Omental fat pad (tissue), 4 donors: ENCODE measurements around the gene AMN. TPM values are rescaled to one million over a fixed set of nuclear protein-coding genes. Genes with fewer than 3 reads are reported as not detected.

ENCODE experiments used
- ATAC-seq: fragments of 150-250 bp; one replicate; pipeline ENCODE4 v1.9.1; 2016; ENCODE audit warnings: mild to moderate bottlenecking, moderate library complexity; ENCODE audit not compliant: low FRiP score
- DNase-seq: peaks from one replicate; pipeline ENCODE4 v3.0.0-alpha.2; 2019; ENCODE audit warnings: low spot score
- CTCF ChIP-seq, 3 donors: fragments of 450-650 bp; IDR thresholded peaks; one replicate each; pipeline ENCODE4 v1.5.1; 2016 to 2017; ENCODE audit warnings: antibody characterized with exemption in 3 of 3, mild to moderate bottlenecking in 3 of 3, moderate library complexity in 2 of 3
- total RNA-seq, 4 donors: library from RNA; depleted of rRNA; stranded (reverse); fragments of >200 nt; gene quantifications; one replicate each; pipeline ENCODE4 v1.1.0, GENCODE V29; 2016

AMN gene
- total RNA-seq, 4 donors from 2014 or later: 0.72 to 2.7 (median 1.7) TPM

- TF ChIP-seq CTCF (IDR thresholded peaks at IDR 0.05): no peak
- DNase-seq (no peak), ATAC-seq (no peak)
Observed at GRCh38 chr14:102920273-102920997, 2.0 kb upstream of the AMN start.

- ATAC-seq (no peak), DNase-seq (no peak)
- TF ChIP-seq CTCF (IDR thresholded peaks at IDR 0.05): no peak
Observed at GRCh38 chr14:102920998-102921304, 1.5 kb upstream of the AMN start.

- no peak for ATAC-seq
- TF ChIP-seq CTCF (IDR thresholded peaks at IDR 0.05): no peak
- no peak for DNase-seq
Observed at GRCh38 chr14:102923201-102923924, 900 bp downstream of the AMN start.

DNA sequence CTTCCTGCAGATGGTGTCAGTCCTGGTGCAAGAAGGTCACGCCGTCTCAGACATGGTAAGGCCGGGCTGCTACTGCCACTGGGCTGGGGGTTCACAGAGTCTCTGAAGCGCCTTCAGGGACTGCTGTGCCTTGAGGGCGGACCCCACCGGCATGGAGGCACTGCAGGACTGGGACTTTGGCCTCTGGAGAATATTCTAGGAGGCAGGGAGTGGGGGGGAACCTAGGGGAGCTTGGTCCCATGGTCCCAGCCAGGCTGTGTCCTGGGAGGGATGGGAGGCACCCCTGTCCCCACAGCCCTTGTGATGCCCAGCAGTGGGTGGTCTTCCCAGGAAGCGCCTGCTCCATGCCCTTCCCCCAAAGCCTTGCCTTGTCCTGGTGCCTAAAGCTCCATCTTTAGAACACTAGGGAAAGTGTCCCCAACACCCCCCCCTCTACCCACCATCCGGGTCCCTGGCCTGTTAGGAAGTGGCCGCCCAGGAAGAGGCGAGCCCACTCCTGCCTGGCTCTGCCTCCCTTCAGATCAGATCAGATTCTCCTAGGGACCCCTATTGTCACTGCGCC lies 1.5 kb downstream of the AMN start:
- DNase-seq (no peak), ATAC-seq (no peak)
- no peak for TF ChIP-seq CTCF (IDR thresholded peaks at IDR 0.05)

GRCh38 chr14:102924632-102925588 lies 2.4 kb downstream of the AMN start:
- no peak for DNase-seq
- no peak for ATAC-seq
- no peak for TF ChIP-seq CTCF (IDR thresholded peaks at IDR 0.05)

GRCh38 chr14:102925646-102926045 lies 3.2 kb downstream of the AMN start:
- ATAC-seq: no peak
- TF ChIP-seq CTCF (IDR thresholded peaks at IDR 0.05): no peak

More at GRCh38 chr14:102925646-102926045, 3.2 kb downstream of the AMN start:
- no peak for DNase-seq
